HG03159 (cell line): ENCODE data around the gene LSS.
"Not testable (repeated sequence)": the region's sequence is repeated elsewhere in the genome, so short reads cannot be mapped to it uniquely, and the experiment has no call there.

Source experiments
- ATAC-seq: cut with Tn5 transposase; IDR thresholded peaks from one replicate; pipeline ENCODE4 v1.9.1; 2021; ENCODE audit warnings: mild to moderate bottlenecking, moderate library complexity; ENCODE audit not compliant: unreplicated experiment

The LSS gene

DNA sequence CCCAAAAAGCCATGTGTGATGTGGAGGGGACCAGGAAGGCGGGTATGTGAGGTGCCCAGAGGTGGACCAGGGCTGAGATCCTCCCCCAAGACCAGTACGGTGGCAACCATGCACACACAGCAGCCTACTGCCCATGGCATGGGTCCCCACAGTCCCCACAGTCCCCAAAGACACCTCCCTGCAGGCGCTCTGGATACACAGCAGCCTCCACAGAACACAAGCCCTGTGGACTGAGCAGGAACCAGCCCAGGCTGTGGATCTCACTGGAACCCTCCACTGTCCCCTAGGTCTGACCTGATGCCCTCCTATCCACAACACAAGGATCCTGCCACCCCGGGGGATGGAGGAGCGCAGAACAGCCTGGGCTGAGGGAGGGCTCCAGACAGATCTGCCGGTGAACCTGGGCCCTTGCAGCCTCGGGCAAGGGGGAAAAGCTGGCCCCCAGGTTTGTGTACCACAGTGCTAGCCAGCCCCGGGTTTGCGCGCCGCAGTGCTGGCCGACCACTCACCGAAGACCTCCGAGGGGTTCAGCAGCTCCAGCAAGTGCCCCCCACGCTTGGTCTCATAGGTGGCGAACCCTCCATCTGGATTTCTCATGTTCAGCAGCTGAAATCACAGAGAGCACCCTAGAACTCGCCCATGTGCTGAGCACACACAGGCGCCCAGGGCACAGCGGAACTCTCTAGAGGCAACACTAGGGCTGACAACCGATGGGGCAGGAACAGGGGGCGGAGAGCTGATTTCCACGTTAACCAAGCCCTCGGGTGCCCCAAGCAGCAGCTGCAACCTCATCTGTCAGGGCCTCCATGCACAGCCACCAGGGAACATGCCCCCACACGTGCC is 22.2 kb downstream of the LSS start:
- no peak for ATAC-seq

DNA sequence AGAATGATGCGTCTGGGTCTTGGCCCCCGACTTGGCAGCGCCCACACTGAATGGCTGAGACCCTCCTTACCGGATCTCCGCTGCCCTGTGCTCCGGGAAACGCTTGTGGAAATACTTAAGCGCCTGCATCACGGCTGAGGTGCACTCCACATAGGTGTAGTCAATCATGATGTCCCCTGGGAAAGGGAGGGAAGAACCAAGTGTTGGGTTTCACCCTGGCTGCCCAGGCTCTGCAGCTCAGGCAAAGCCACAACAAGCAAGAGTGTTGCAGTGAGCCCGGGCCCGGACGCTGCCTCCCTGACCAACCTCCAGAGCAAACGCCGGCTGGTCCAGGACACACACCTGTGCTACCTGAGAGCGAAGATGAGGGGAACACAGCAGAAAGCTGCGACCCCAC is 22.8 kb downstream of the LSS start:
- ATAC-seq: no peak

- ATAC-seq: no peak
Observed at GRCh38 chr21:46205166-46205565, 23.4 kb downstream of the LSS start.

DNA sequence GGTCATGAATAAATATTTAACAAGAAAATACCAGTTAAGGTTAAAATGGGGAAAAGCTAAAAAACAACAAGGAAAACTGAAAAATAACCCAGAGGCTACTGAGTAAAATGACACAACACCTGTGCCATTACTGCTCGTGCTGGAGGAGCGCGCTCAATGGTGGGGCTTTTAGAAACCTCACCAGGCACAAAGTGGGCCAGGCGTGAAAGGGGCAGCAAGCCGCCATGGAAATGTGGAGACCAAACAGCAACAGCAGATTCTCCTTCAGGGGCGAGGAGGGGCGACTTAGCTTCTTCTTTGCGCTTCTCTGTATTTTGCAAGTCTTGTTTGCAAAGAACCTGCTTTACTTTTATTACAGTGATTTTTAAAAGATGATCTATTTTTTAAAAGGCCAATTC is 25.4 kb downstream of the LSS start:
- no peak for ATAC-seq

GRCh38 chr21:46202592-46203202 is 25.9 kb downstream of the LSS start:
- no peak for ATAC-seq

GRCh38 chr21:46200877-46201803 is 27.4 kb downstream of the LSS start:
- ATAC-seq: not testable (repeated sequence)

- no peak for ATAC-seq
Observed at GRCh38 chr21:46199436-46200373, 28.9 kb downstream of the LSS start.

DNA sequence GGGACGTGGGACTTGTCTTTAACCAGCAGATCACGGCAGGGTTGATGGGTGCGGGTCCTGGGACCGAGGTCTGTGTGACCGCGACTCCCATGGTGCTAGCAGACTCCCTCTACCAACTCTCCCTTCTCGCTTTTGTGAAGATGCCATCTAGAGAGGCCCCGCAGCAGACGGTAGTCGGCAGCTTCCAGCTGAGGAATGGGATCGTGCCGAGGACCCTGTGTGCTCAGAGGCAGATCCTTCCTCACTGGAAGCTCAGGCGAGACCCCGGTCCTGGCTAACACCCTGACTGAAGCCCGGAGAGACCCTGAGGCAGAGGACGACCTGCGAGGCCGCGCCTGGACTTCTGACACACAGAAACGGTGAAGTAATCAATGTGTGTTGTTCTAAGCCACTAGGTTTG is 31.8 kb downstream of the LSS start:
- ATAC-seq: no peak

- ATAC-seq: no peak
Observed at GRCh38 chr21:46195595-46196195, 32.9 kb downstream of the LSS start.

GRCh38 chr21:46194374-46195334 is 33.9 kb downstream of the LSS start:
- ATAC-seq: no peak

- no peak for ATAC-seq
Observed at GRCh38 chr21:46193829-46194373, 34.7 kb downstream of the LSS start.

- no peak for ATAC-seq
Observed at GRCh38 chr21:46191686-46192575, 36.6 kb downstream of the LSS start.

GRCh38 chr21:46191257-46191685 is 37.3 kb downstream of the LSS start:
- no peak for ATAC-seq

DNA sequence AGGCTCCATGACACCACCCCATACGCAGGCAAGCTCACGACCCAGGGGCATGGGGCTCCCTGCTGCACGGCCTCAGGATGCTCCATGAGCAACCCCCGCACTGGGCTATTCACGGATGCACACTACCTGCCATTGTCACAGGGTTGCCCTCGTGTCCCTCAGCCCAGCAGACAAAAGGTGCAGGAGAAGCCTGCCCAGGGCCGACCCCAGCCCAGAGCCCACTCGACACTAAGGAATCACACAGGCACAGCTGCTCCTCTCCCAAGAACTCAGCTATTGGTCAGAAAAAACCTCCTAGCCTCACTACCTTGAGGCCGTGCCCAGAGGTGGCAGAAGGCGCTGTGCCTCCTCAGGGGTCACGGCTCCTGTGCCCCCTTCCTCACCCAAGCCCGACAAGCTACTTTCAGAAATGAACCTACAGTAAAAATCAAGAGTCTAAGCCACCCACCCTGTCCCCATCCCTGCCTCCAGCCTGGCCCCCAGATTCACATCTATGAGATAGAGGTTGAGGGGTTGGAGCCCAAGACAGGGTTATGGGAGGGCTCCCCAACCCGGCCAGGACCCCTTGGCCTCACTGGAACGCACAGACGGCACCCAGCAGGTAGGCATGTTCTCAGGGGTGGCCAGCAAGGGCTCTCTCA is 38.0 kb downstream of the LSS start:
- no peak for ATAC-seq

- ATAC-seq: no peak
Observed at GRCh38 chr21:46189959-46190490, 38.5 kb downstream of the LSS start.

GRCh38 chr21:46189213-46189958 is 39.2 kb downstream of the LSS start:
- ATAC-seq: no peak
